NCI-H748 (cell line): Measurements from ENCODE around the gene PINLYP.

Source experiments
- DNase-seq: peaks from one replicate; lab custom pipeline; 2025; ENCODE audit not compliant: unreplicated experiment; lab: John Stamatoyannopoulos, UW

Gene PINLYP

DNA sequence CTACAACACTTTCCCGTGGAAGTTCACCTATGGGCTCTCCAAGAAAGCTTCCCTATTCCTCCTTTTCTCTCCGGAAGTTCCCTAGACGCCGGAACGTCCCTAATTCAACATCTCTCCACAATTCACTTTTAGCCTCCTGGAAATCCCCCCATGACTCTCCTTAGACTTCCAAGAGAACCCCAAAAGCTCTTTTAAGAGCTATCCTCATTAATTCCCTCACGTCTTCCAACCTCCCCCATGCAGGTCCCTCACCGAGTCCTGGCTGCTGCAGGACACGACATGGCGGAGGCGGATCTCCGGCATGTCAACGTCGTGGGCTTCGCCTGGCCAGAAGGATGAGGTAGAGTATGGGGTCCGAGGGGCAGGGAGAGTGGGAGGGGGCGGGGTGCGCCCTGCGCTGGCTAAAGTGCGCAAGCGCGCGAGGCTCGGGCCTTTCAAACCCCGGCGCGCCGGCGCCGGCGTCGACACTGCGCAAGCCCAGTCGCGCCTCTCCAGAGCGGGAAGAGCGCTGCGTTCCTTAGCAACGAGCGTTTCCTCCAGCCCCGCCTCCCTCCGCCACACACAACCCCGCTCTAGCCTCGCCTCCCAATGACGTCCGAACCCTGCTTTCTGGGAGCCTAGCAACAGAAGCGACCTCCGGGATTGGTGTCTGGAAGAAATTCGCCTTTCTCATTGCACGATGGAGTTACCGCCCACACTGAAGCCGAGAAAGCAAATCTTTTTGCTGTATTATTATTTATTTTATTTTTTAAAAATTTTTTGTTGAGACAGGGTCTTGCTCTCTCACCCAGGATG, at the start of gene PINLYP, which contains the start of gene XRCC1:
TSS of gene PINLYP (plus strand) at position 646 of the 795 bp plus-strand sequence. CDS start 1,391 bp downstream, outside the sequence.
TSS of gene XRCC1 (minus strand) at position 372 of the 795 bp plus-strand sequence. CDS start at position 303, 69 bp downstream.
- DNase-seq, result peak; percentile 100

- peak; percentile 42 for DNase-seq
These were observed 49.5 kb upstream of the PINLYP start for GRCh38 chr19:43525836-43526771.

DNA sequence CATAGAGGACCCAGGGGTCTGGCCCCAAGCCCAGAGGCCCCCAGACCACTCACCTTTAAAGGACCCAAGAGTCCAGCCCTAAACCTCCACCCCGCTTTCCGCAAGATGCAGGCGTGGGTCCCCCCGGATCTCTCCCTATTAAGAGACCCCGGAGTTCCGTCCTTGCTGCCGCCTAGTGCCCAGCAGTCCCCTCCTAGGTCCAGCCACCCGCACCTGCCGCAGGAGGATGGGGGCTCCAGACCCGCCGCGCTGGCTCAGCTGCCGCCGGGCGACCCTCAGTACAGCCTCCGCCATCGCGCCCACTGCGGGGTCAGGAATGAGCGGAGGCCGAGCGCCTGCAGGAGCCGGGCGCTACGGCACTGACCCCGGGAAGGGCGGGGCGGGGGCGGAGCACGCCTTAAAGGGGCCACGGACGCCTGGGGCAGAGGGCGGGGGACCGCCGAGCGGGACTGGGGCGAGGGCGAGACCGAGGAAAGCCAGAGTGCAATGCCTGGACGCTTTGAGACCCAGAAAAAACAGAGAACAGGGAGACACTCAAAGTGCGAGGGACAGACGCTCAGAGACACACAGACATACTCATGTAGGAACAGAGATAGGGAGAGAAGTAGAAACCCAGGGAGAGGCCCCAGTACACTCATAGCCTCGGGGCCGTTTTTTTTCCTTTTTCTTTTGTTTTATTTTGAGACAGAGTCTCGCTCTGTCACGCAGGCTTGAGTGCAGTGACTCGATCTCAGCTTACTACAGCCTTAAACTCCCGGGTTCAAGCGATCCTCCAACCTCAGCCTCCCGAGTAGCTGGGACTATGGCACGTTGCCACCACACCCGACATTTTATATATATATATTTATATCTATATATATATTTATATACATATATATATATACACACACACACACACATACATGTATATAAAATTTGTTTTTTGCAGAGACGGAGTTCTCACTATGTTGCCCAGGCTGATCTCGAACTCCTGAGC, 48.4 kb upstream of the PINLYP start, which contains the start of gene ETHE1:
TSS of gene ETHE1 (minus strand) at position 318 of the 976 bp plus-strand sequence. CDS start at position 294, 24 bp downstream.
- peak; percentile 90 for DNase-seq

GRCh38 chr19:43527860-43528622, 47.6 kb upstream of the PINLYP start:
- DNase-seq, result peak; percentile 48

GRCh38 chr19:43532571-43532961, 43.0 kb upstream of the PINLYP start:
- DNase-seq, result peak; percentile 91

GRCh38 chr19:43532962-43533545, 42.5 kb upstream of the PINLYP start, which contains the start of gene ZNF575:
TSS of gene ZNF575 (plus strand) at chr19:43533188. CDS start at chr19:43534423, 1,235 bp downstream.
- DNase-seq, result peak; percentile 99

GRCh38 chr19:43533546-43534304, 41.9 kb upstream of the PINLYP start:
- peak; percentile 100 for DNase-seq

DNA sequence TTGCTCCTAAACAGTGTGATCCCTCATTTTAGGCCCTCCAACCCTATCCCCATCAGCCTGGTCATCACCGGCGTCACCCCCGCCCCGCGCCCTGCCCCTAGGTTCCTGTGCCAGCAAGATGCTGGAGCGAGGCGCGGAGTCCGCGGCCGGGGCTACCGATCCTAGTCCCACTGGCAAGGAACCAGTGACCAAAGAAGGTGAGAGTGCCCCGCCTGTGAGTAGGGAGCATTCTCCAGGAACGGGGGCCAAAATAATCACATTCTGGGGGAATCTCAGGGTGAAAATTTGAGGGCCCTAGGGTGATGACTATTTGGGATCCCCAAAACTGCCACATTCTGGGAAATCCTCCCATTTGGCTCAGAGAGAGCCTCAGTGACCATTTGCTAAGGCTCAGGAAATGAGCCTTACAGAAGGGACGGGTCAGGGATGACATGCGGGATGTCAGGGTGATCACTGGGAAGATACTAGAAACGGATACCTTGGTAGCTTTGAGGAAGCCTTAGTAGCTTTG, 41.2 kb upstream of the PINLYP start:
- no peak for DNase-seq

- DNase-seq, result peak; percentile 58
These were observed 40.5 kb upstream of the PINLYP start for GRCh38 chr19:43534816-43535761.

GRCh38 chr19:43538922-43539321, 36.7 kb upstream of the PINLYP start:
- no peak for DNase-seq

GRCh38 chr19:43540381-43540780, 35.2 kb upstream of the PINLYP start:
- no peak for DNase-seq

- no peak for DNase-seq
These were observed 33.5 kb upstream of the PINLYP start for GRCh38 chr19:43541920-43542650.

DNA sequence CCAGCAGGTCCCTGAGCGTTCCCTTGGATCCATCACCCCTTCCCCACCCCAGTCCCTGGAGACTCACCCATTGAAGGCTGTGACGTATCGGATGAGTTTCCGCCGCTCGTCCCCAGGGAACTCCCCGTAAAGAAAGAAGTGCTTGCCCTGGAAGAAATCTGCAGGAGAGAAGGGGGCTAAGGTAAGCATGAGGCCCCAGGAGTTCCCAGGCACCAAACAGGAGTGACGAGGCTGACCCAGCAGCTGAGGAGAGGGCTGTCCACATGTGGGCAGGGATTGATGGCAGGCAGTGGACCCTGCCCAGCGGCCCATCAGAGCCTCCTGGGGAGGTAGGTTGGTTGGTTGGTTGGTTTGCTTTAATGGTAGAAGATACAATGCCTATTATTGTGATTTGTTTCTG, 31.5 kb upstream of the PINLYP start:
- DNase-seq, result no peak

- DNase-seq, result no peak
These were observed 30.3 kb upstream of the PINLYP start for GRCh38 chr19:43545276-43545675.

- no peak for DNase-seq
These were observed 29.6 kb upstream of the PINLYP start for GRCh38 chr19:43545981-43546380.

GRCh38 chr19:43546581-43546980, 29.0 kb upstream of the PINLYP start:
- no peak for DNase-seq
